ENCODE results near the gene ADARB2.

The ADARB2 gene

GRCh38 chr10:1567152-1567551 lies 170.2 kb downstream of the ADARB2 start:
- Mint-ChIP-seq H3K27ac (no peak overlapping the region), H3K36me3 (peaks cover 8% of the 10 kb centered on the region)
- ATAC-seq: no peak

GRCh38 chr10:1564791-1565190 lies 172.5 kb downstream of the ADARB2 start:
- ATAC-seq (no peak), DNase-seq (ENCODE audit: low spot score in 2 of 2) (no peak)
- no peaks in the 10 kb centered on the region for H3K4me1 Mint-ChIP-seq
- H3K4me3 Mint-ChIP-seq: no peak overlapping the region
- H3K36me3 Mint-ChIP-seq: no peaks in the 10 kb centered on the region
- H3K9me3 Mint-ChIP-seq: no peaks in the 10 kb centered on the region
- H3K27ac Mint-ChIP-seq: no peak overlapping the region

More at GRCh38 chr10:1567152-1567551, 170.2 kb downstream of the ADARB2 start:
- H3K4me3 Mint-ChIP-seq: no peak overlapping the region
- peaks cover 9% of the 10 kb centered on the region for H3K4me1 Mint-ChIP-seq
- DNase-seq (ENCODE audit: low spot score in 2 of 2): no peak
- peaks cover 3% of the 10 kb centered on the region for H3K9me3 Mint-ChIP-seq

GRCh38 chr10:1563028-1563427 lies 174.3 kb downstream of the ADARB2 start:
- DNase-seq (ENCODE audit: low spot score in 2 of 2) (no peak), ATAC-seq (no peak)
- no peaks in the 10 kb centered on the region for H3K36me3 Mint-ChIP-seq
- H3K4me1 Mint-ChIP-seq: peaks cover 7% of the 10 kb centered on the region
- H3K9me3 Mint-ChIP-seq: no peaks in the 10 kb centered on the region
- H3K27ac Mint-ChIP-seq: no peak overlapping the region
- H3K4me3 Mint-ChIP-seq: no peak overlapping the region

- Mint-ChIP-seq H3K36me3 (no peaks in the 10 kb centered on the region), H3K4me1 (peaks cover 7% of the 10 kb centered on the region), H3K27ac (no peak overlapping the region), H3K9me3 (no peaks in the 10 kb centered on the region), H3K4me3 (no peak overlapping the region)
- ATAC-seq: no peak
- no peak for DNase-seq (ENCODE audit: low spot score in 2 of 2)
These were observed 175.5 kb downstream of the ADARB2 start for GRCh38 chr10:1561731-1562337.

- DNase-seq (ENCODE audit: low spot score in 2 of 2) (no peak), ATAC-seq (no peak)
- Mint-ChIP-seq H3K4me1 (peaks cover 7% of the 10 kb centered on the region), H3K27ac (no peak overlapping the region), H3K4me3 (no peak overlapping the region), H3K9me3 (no peaks in the 10 kb centered on the region), H3K36me3 (no peaks in the 10 kb centered on the region)
These were observed 176.7 kb downstream of the ADARB2 start for GRCh38 chr10:1560535-1561192.

- DNase-seq (ENCODE audit: low spot score in 2 of 2) (no peak), ATAC-seq (no peak)
- Mint-ChIP-seq H3K36me3 (no peaks in the 10 kb centered on the region), H3K4me3 (no peak overlapping the region), H3K4me1 (peaks cover 7% of the 10 kb centered on the region), H3K9me3 (no peaks in the 10 kb centered on the region), H3K27ac (no peak overlapping the region)
These were observed 177.6 kb downstream of the ADARB2 start for GRCh38 chr10:1559761-1560160.

- Mint-ChIP-seq H3K4me3 (no peak overlapping the region), H3K36me3 (no peaks in the 10 kb centered on the region), H3K27ac (no peak overlapping the region), H3K4me1 (peaks cover 7% of the 10 kb centered on the region), H3K9me3 (no peaks in the 10 kb centered on the region)
- ATAC-seq: no peak
- DNase-seq (ENCODE audit: low spot score in 2 of 2): no peak
These were observed 178.0 kb downstream of the ADARB2 start for GRCh38 chr10:1559311-1559710.

GRCh38 chr10:1558906-1559305 lies 178.4 kb downstream of the ADARB2 start:
- Mint-ChIP-seq H3K36me3 (no peaks in the 10 kb centered on the region), H3K27ac (no peak overlapping the region)

GRCh38 chr10:1557081-1557480 lies 180.2 kb downstream of the ADARB2 start:
- DNase-seq (ENCODE audit: low spot score in 2 of 2): no peak
- Mint-ChIP-seq H3K4me3 (no peak overlapping the region), H3K4me1 (peaks cover 7% of the 10 kb centered on the region), H3K27ac (no peak overlapping the region), H3K9me3 (no peaks in the 10 kb centered on the region), H3K36me3 (no peaks in the 10 kb centered on the region)
- ATAC-seq: no peak

More at GRCh38 chr10:1558906-1559305, 178.4 kb downstream of the ADARB2 start:
- no peak overlapping the region for H3K4me3 Mint-ChIP-seq
- no peaks in the 10 kb centered on the region for H3K9me3 Mint-ChIP-seq
- peaks cover 7% of the 10 kb centered on the region for H3K4me1 Mint-ChIP-seq
- ATAC-seq (no peak), DNase-seq (ENCODE audit: low spot score in 2 of 2) (no peak)

GRCh38 chr10:1556496-1556895 lies 180.8 kb downstream of the ADARB2 start:
- ATAC-seq (no peak), DNase-seq (ENCODE audit: low spot score in 2 of 2) (no peak)
- Mint-ChIP-seq H3K9me3 (no peaks in the 10 kb centered on the region), H3K36me3 (no peaks in the 10 kb centered on the region), H3K4me1 (peaks cover 7% of the 10 kb centered on the region), H3K4me3 (no peak overlapping the region), H3K27ac (no peak overlapping the region)

- Mint-ChIP-seq H3K4me3 (no peak overlapping the region), H3K36me3 (no peaks in the 10 kb centered on the region), H3K27ac (no peak overlapping the region), H3K9me3 (no peaks in the 10 kb centered on the region), H3K4me1 (peaks cover 15% of the 10 kb centered on the region)
- ATAC-seq: no peak
- DNase-seq (ENCODE audit: low spot score in 2 of 2): no peak
These were observed 183.4 kb downstream of the ADARB2 start for GRCh38 chr10:1553951-1554350.

- Mint-ChIP-seq H3K4me1 (peaks cover 19% of the 10 kb centered on the region), H3K4me3 (no peak overlapping the region), H3K27ac (no peak overlapping the region), H3K36me3 (no peaks in the 10 kb centered on the region), H3K9me3 (no peaks in the 10 kb centered on the region)
- ATAC-seq: no peak
- DNase-seq (ENCODE audit: low spot score in 2 of 2): no peak
These were observed 184.2 kb downstream of the ADARB2 start for GRCh38 chr10:1552881-1553670.

GRCh38 chr10:1552406-1552805 lies 184.9 kb downstream of the ADARB2 start:
- ATAC-seq: no peak
- H3K4me1 Mint-ChIP-seq: peaks cover 19% of the 10 kb centered on the region
- H3K36me3 Mint-ChIP-seq: no peaks in the 10 kb centered on the region
- no peak overlapping the region for H3K27ac Mint-ChIP-seq
- DNase-seq (ENCODE audit: low spot score in 2 of 2): no peak
- H3K4me3 Mint-ChIP-seq: no peak overlapping the region
- no peaks in the 10 kb centered on the region for H3K9me3 Mint-ChIP-seq

- no peak for ATAC-seq
- no peak for DNase-seq (ENCODE audit: low spot score in 2 of 2)
- H3K27ac Mint-ChIP-seq: no peak overlapping the region
- no peaks in the 10 kb centered on the region for H3K9me3 Mint-ChIP-seq
- H3K4me1 Mint-ChIP-seq: peaks cover 19% of the 10 kb centered on the region
- no peaks in the 10 kb centered on the region for H3K36me3 Mint-ChIP-seq
- H3K4me3 Mint-ChIP-seq: no peak overlapping the region
These were observed 185.5 kb downstream of the ADARB2 start for GRCh38 chr10:1551636-1552338.

GRCh38 chr10:1550616-1551015 lies 186.7 kb downstream of the ADARB2 start:
- H3K36me3 Mint-ChIP-seq: no peaks in the 10 kb centered on the region

More at GRCh38 chr10:1550616-1551015, 186.7 kb downstream of the ADARB2 start:
- Mint-ChIP-seq H3K4me3 (no peak overlapping the region), H3K9me3 (no peaks in the 10 kb centered on the region), H3K27ac (no peak overlapping the region), H3K4me1 (peaks cover 19% of the 10 kb centered on the region)
- ATAC-seq: no peak
- DNase-seq (ENCODE audit: low spot score in 2 of 2): no peak
